ENCODE data around the gene FBXL20. TPM values are rescaled to one million over a fixed set of nuclear protein-coding genes. Genes with fewer than 3 reads are reported as not detected.

The FBXL20 gene
- total RNA-seq, 1 donor: 20.3 TPM

DNA sequence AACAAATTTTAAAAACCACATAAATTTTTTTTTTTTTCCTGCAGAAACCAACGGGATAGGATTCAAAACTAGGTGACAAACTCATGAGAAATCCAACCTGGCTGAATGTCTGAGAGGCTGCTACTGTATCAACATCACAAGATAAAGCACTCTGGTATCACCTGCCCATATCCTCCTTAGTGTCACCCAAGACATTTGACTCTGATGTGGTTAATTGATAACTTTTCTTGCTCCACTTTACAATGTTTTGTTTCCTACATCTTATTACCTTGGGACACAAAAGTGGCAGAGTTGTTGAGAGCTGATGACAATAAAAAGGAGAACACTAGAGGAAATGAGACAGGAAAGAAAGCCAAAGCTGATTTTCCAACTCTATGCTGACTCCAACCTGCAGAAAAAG, 4.0 kb upstream of the FBXL20 start:
- TF ChIP-seq, protein P1, sequence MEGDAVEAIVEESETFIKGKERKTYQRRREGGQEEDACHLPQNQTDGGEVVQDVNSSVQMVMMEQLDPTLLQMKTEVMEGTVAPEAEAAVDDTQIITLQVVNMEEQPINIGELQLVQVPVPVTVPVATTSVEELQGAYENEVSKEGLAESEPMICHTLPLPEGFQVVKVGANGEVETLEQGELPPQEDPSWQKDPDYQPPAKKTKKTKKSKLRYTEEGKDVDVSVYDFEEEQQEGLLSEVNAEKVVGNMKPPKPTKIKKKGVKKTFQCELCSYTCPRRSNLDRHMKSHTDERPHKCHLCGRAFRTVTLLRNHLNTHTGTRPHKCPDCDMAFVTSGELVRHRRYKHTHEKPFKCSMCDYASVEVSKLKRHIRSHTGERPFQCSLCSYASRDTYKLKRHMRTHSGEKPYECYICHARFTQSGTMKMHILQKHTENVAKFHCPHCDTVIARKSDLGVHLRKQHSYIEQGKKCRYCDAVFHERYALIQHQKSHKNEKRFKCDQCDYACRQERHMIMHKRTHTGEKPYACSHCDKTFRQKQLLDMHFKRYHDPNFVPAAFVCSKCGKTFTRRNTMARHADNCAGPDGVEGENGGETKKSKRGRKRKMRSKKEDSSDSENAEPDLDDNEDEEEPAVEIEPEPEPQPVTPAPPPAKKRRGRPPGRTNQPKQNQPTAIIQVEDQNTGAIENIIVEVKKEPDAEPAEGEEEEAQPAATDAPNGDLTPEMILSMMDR (IDR thresholded peaks at IDR 0.05; ENCODE audit: extremely low read depth, low read depth, low read length): no peak
- H3K79me2 ChIP-seq (ENCODE audit: insufficient read depth, low read length): peaks cover 10% of the 10 kb centered on the region
- H2AFZ ChIP-seq (ENCODE audit: low read length): no peak overlapping the region
- H4K20me1 ChIP-seq (ENCODE audit: insufficient read depth, low read length): peaks cover 5% of the 10 kb centered on the region
- peaks cover 28% of the 10 kb centered on the region for H3K36me3 ChIP-seq (ENCODE audit: insufficient read depth, low read length)
- no peaks in the 10 kb centered on the region for H3K9me3 ChIP-seq (ENCODE audit: low read depth, low read length)
- H3K4me2 ChIP-seq (ENCODE audit: insufficient read depth, low read length): no peak overlapping the region
- peaks cover 26% of the 10 kb centered on the region for H3K4me1 ChIP-seq (ENCODE audit: insufficient read depth, low read length)
- H3K27me3 ChIP-seq (ENCODE audit: insufficient read depth, low read length): no peaks in the 10 kb centered on the region
- H3K4me3 ChIP-seq (ENCODE audit: insufficient read depth, low read length): no peak overlapping the region
- DNase-seq (ENCODE audit: insufficient read length, low spot score, missing footprints): no peak
- H3K27ac ChIP-seq (ENCODE audit: low read depth, low read length): peak overlapping the region; percentile 94

DNA sequence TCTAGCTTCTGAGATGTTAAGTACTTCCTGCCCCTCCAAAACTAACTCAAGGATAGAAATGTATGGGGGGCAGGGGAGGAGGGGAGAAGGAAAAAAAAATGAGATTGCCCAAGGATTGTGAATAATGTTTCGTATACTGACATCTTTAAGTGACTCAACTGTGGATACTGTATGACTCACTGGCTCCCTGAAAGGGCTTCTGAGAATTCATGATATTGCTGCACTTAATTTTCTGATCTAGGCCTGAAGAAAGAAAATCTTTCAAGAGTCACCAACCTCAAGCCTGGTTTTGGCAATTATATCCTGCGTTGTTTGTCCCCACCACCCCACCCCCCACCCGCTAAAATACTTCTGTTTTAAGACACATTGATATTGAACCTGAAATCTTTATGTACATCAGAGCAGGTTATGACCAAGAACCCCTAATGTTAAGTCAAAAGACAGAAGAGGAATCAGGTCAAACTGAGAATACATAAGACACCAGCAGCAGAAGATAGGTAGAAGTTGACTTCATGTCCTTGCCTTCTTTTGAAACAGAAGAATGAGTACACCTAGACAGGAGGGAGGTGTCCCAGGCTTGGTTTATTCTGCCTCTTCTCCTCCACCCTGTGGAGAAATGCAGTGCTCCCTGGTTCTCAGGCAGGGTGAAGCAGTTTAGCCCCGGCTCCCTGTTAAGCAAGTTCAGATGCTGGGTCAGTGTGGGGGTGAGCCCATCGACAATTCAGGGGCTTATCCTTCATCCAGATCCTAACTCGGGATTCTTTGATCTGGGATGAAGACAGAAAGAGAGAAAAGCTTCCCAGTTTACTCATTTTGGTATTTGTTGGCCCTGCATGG, 3.3 kb upstream of the FBXL20 start:
- Histone ChIP-seq H3K27me3 (ENCODE audit: insufficient read depth, low read length) (no peaks in the 10 kb centered on the region), H4K20me1 (ENCODE audit: insufficient read depth, low read length) (peaks cover 9% of the 10 kb centered on the region), H3K9me3 (ENCODE audit: low read depth, low read length) (no peaks in the 10 kb centered on the region), H3K4me1 (ENCODE audit: insufficient read depth, low read length) (peaks cover 32% of the 10 kb centered on the region), H3K4me2 (ENCODE audit: insufficient read depth, low read length) (peak overlapping the region; percentile 68), H2AFZ (ENCODE audit: low read length) (no peak overlapping the region), H3K79me2 (ENCODE audit: insufficient read depth, low read length) (peaks cover 17% of the 10 kb centered on the region), H3K4me3 (ENCODE audit: insufficient read depth, low read length) (no peak overlapping the region), H3K36me3 (ENCODE audit: insufficient read depth, low read length) (peaks cover 23% of the 10 kb centered on the region), H3K27ac (ENCODE audit: low read depth, low read length) (peak overlapping the region; percentile 94)
- DNase-seq (ENCODE audit: insufficient read length, low spot score, missing footprints): peak; percentile 90
- TF ChIP-seq, protein P1 (IDR thresholded peaks at IDR 0.05; ENCODE audit: extremely low read depth, low read depth, low read length): no peak

GRCh38 chr17:39402890-39403605, 1.6 kb upstream of the FBXL20 start:
- Histone ChIP-seq H4K20me1 (ENCODE audit: insufficient read depth, low read length) (peaks cover 14% of the 10 kb centered on the region), H3K4me3 (ENCODE audit: insufficient read depth, low read length) (no peak overlapping the region), H3K36me3 (ENCODE audit: insufficient read depth, low read length) (peaks cover 6% of the 10 kb centered on the region), H2AFZ (ENCODE audit: low read length) (no peak overlapping the region), H3K4me1 (ENCODE audit: insufficient read depth, low read length) (peaks cover 32% of the 10 kb centered on the region), H3K9me3 (ENCODE audit: low read depth, low read length) (no peaks in the 10 kb centered on the region), H3K27ac (ENCODE audit: low read depth, low read length) (no peak overlapping the region), H3K79me2 (ENCODE audit: insufficient read depth, low read length) (peaks cover 33% of the 10 kb centered on the region), H3K27me3 (ENCODE audit: insufficient read depth, low read length) (no peaks in the 10 kb centered on the region), H3K4me2 (ENCODE audit: insufficient read depth, low read length) (peak overlapping the region; percentile 23)
- TF ChIP-seq, protein P1 (IDR thresholded peaks at IDR 0.05; ENCODE audit: extremely low read depth, low read depth, low read length): no peak
- DNase-seq (ENCODE audit: insufficient read length, low spot score, missing footprints): no peak
